Embryonic facial prominence (tissue), 1 donor: ENCODE results near the gene HIGD2B.
"Not testable (repeated sequence)": the region's sequence is repeated elsewhere in the genome, so short reads cannot be mapped to it uniquely, and the experiment has no call there.

Experiments used
- DNase-seq: peaks from one replicate; pipeline ENCODE4 v3.0.0-alpha.2; 2016; ENCODE audit errors: extremely low spot score

The HIGD2B gene

GRCh38 chr15:72676838-72677237, 9.1 kb downstream of the HIGD2B start:
- no peak for DNase-seq

- DNase-seq = no peak
These were observed 14.5 kb downstream of the HIGD2B start for GRCh38 chr15:72671525-72671924.

DNA sequence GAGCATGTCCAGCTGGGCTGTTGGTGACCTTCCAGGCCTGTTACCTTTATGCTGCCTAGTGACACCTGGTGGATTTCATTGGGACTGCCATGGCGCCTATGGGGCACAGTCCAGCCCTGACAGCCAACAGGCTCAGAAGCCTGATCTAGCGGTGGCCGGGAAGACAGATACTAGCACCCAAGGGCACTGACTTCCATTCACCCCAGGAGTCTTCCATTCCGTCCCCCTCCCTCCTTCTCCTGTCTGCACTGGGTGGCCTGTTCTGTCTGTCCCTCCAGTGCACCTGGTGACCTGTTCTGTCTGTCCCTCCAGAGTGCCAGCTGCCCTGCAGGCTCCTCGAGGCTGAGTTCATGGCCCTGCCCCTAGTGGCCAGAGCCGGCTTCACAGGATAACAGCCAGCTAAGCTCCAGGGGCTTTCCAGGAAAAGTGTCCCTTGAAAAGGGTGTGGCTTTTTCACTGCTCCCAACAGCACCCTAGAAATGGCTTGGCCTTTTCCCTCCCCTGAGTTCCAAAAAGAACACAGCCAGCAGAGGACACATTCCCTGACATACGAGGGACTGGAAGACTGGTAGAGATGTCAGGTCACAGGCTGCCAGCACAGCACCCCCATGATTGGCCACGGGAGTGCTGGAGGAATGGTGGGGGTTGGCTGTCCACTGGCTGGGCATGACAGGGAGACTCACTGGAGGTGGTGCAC, 15.2 kb downstream of the HIGD2B start:
- DNase-seq = not testable (repeated sequence)

- DNase-seq = not testable (repeated sequence)
These were observed 16.2 kb downstream of the HIGD2B start for GRCh38 chr15:72669803-72670202.

DNA sequence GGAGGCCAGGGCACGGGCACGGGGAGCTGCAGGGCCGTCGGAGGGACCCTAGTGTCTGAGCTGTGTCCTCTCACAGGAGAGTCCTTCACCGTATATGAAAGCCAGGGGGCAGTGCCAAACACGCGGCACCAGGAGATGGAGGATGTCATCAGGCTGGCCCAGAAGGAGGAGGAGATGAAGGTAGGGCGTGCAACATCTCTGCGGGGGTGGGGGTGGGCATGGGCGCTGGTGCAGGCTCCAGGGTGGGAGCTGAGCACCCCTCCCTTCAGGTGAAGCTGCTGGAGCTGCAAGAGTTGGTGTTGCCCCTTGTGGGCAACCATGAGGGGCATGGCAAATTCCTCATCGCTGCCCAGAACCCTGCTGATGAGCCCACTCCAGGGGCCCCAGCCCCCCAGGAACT, 20.3 kb downstream of the HIGD2B start:
- not testable (repeated sequence) for DNase-seq

GRCh38 chr15:72663931-72664330, 22.1 kb downstream of the HIGD2B start:
- not testable (repeated sequence) for DNase-seq

GRCh38 chr15:72661081-72661480, 24.9 kb downstream of the HIGD2B start:
- not testable (repeated sequence) for DNase-seq

DNA sequence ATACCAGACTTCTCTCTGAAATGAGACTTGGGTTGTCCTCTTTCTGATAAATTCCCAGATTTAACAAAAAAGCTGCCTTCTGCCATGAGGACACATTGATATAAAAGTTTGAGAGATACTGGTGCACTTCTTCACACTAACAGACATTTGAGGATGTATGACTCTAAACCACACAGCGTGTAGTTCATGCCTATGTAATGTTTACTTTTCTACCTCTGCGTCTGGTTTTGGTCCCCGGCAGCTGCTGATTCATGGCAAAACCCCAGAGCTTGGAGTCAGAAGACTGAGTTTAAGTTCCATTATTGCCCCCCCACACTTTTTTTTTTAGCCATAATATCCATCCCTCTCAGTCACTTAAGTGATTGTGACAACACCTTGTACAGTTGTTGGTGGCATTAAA, 30.0 kb downstream of the HIGD2B start:
- not testable (repeated sequence) for DNase-seq

GRCh38 chr15:72654397-72654796, 31.6 kb downstream of the HIGD2B start, which contains the start of gene GOLGA6B:
TSS of gene GOLGA6B (plus strand) at chr15:72654697. CDS start at chr15:72654738, 41 bp downstream.
- not testable (repeated sequence) for DNase-seq

- DNase-seq = not testable (repeated sequence)
These were observed 37.2 kb downstream of the HIGD2B start for GRCh38 chr15:72648631-72649253.

- not testable (repeated sequence) for DNase-seq
These were observed 43.7 kb downstream of the HIGD2B start for GRCh38 chr15:72642271-72642670.

DNA sequence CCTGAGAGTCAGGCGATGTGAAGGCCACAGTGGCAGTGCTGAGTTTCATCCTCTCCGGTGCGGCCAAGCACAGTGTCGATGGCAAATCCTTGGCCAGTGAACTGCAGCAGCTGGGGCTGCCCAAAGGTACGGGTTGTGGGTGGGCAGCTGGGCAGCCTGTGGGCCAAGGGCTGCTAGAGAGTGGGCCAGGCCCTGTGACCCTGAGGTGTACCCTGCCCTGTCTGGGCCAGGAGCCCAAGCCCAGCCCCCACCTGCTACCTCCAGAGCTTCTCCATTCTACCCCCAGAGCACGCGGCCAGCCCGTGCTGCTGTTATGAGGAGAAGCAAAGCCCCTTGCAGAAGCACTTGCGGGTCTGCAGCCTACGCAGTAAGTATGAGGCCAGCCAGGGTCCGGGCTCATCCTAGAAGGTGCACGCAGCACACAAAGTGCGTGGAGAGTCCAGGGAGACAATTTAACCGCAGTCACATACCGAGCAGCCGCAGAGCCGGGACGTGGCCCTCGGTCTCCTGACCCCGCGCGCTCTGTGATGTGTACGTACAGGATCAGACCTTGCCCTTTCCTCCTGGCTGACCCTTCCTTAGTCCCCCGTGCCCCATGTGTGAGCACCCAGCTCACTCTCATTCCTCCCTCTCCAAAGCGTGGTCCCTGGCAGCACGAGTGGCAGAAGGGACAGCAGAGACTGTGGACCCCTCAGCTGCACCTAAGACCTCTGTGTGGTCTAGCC, 46.1 kb downstream of the HIGD2B start:
- DNase-seq = not testable (repeated sequence)

GRCh38 chr15:72636519-72637282, 49.3 kb downstream of the HIGD2B start:
- DNase-seq = not testable (repeated sequence)

DNA sequence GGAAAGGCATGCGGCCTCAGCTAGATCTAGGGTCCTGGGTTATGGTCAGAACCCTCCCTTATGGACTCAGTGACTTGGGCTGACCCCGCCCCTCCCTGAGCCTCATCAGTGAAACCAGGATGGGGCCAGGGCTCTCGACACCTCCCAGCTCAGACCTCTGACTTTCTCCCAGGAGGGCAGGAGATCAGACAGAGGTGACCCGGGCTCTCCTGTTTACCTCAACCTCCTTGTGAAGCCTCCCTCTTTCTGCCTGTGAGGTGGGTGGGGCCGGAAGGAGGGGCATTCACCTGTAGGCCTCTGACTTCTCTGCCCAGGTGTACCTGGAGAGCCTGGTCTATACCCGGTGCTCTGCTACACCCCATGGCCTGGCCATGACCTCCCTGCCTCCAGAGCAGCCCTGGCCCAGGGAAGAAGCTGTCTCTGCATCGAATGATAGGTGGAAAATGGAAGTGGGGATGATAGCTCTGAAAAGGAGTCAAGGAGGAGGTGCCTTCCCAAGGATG, 56.9 kb downstream of the HIGD2B start:
- DNase-seq = not testable (repeated sequence)

DNA sequence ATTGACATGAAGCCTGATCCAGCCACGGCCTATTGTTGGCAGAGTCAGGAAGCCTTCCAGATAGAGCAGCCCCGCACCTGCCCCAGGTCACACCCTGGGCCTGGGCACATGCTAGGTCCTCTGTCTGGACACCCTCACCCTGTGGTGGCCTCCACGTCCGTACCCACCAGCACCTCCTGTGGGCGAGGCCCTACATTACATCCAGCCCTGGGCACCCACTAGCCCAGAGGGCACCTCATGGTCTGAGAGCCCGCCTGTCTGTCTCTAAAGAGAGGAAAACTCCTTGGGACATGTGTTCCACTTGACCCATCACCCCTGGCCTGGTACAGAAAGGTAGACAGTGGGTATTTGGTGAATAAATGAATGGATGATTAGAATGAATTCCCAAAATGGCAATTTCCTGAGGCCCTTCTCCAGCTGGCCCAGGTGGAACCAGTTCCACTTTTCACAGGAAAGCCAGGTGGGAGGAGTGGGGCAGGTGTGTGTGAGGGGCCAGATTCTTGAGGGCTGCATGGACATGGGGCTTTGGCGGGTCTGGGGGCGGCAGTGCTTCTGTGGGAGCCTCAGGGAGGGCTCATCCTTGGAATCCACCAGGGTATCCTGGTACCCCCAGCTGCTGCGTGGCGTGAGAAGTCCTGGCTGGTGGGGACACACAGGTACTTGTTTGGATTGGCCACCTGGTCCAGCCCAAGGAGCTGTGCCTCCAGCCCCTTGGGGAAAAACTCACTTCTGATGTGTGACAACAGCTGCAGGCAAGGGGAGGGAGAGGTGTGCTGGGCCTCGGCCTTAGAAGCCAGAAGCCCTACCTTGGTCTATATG, 57.5 kb downstream of the HIGD2B start:
- DNase-seq = not testable (repeated sequence)

- not testable (repeated sequence) for DNase-seq
These were observed 59.8 kb downstream of the HIGD2B start for GRCh38 chr15:72626153-72626552.
